Esophagus (tissue), 2 donors: ENCODE measurements around the gene NRTN. TPM values are rescaled to one million over a fixed set of nuclear protein-coding genes. Genes with fewer than 3 reads are reported as not detected.

Source experiments
- H3K27ac ChIP-seq, 2 donors: one replicate each; pipeline ENCODE4 v1.5.1; 2013; ENCODE audit warnings: low read depth in 2 of 2, mild to moderate bottlenecking in 2 of 2, inconsistent platforms in 1 of 2, low read length in 1 of 2, moderate library complexity in 1 of 2
- H3K27me3 ChIP-seq, 2 donors: one replicate each; pipeline ENCODE4 v1.6.1; 2013; ENCODE audit warnings: low read length in 2 of 2, control low read depth in 1 of 2, mild to moderate bottlenecking in 1 of 2; ENCODE audit not compliant: insufficient read depth in 2 of 2, control insufficient read depth in 1 of 2
- H3K36me3 ChIP-seq, 2 donors: one replicate each; pipeline ENCODE4 v1.6.1; 2013; ENCODE audit warnings: low read length in 1 of 2; ENCODE audit not compliant: control insufficient read depth in 2 of 2, insufficient read depth in 2 of 2
- H3K4me1 ChIP-seq, 2 donors: one replicate each; pipeline ENCODE4 v1.6.1; 2013; ENCODE audit warnings: low read length in 1 of 2; ENCODE audit not compliant: control insufficient read depth in 2 of 2, insufficient read depth in 2 of 2
- H3K4me3 ChIP-seq, 2 donors: one replicate each; pipeline ENCODE4 v1.5.1; 2013; ENCODE audit warnings: low read length in 2 of 2, mild to moderate bottlenecking in 2 of 2, low read depth in 1 of 2, moderate library complexity in 1 of 2
- H3K9me3 ChIP-seq, 2 donors: one replicate each; pipeline ENCODE4 v1.6.1; 2013; ENCODE audit warnings: mild to moderate bottlenecking in 2 of 2, low read depth in 1 of 2, low read length in 1 of 2, moderate library complexity in 1 of 2; ENCODE audit not compliant: control insufficient read depth in 2 of 2, insufficient read depth in 1 of 2
- WGBS, 2 donors: extraction: QIAGEN DNeasy Blood & Tissue Kit; methylation state at CpG; one replicate each; pipeline ENCODE4 v1.1.7; 2013; 5-methylcytosine and 5-hydroxymethylcytosine counted together
- polyA plus RNA-seq, 2 donors: library from polyadenylated mRNA; stranded (reverse); fragments of 200-250 nt; gene quantifications; one replicate each; pipeline ENCODE4 v1.2.3, GENCODE V29; 2013
- donor health status: healthy with polysubstance abuse.
- donor health status: Bipolar disorder and iron deficiency.

NRTN gene
- polyA plus RNA-seq, 2 donors, result 2.2 to 2.8 TPM

DNA sequence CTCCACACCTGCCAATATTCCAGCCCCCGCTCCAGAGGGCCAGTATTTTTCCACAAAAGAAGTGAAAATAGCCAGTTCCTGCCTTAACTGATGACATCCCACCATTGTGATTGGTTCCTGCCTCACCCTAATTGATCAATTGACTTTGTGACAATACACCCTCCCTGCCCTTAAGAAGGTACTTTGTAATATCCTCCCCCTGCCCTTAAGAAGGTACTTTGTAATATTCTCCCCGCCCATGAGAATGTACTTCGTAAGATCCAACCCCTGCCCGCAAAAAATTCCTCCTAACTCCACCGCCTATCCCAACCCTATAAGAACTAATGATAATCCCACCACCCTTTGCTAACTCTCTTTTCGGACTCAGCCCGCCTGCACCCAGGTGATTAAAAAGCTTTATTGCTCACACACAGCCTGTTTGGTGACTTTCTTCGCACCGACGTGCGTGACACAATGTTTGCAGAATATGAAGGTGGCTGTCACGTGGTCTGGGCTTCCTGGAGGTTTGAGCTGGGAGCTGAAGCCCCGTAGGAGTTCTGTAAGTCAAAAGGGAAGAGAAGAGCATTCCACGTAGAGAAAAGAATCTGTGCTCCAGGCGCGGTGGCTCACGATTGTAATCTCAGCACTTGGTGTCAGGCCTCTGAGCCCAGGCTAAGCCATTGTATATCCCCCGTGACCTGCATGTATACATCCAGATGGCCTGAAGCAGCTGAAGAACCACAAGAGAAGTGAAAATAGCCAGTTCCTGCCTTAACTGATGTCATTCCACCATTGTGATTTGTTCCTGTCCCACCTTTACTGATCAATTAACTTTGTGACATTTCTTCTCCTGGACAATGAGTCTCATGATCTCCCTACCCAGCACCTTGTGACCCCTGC, 52.6 kb downstream of the NRTN start:
- Histone ChIP-seq H3K9me3 (no peaks in the 10 kb centered on the region), H3K4me3 (no peak overlapping the region), H3K27ac (peak overlapping the region; percentile 65 to 71), H3K27me3 (no peaks in the 10 kb centered on the region), H3K36me3 (no peaks in the 10 kb centered on the region), H3K4me1 (no peaks in the 10 kb centered on the region)
- WGBS, 2 donors, result 74 to 77% methylated on average over 18 of the region's 18 CpGs

GRCh38 chr19:5863030-5863665, 58.3 kb downstream of the NRTN start:
- Histone ChIP-seq H3K36me3 (no peaks in the 10 kb centered on the region), H3K27ac (no peak overlapping the region), H3K27me3 (no peaks in the 10 kb centered on the region), H3K4me3 (no peak overlapping the region), H3K4me1 (peaks cover 0 to 2% of the 10 kb centered on the region in 2 donors), H3K9me3 (no peaks in the 10 kb centered on the region)
- 64% methylated on average over 11 of the region's 11 CpGs for WGBS, 2 donors

GRCh38 chr19:5864013-5864720, 59.3 kb downstream of the NRTN start:
- H3K27ac ChIP-seq, result no peak overlapping the region
- no peaks in the 10 kb centered on the region for H3K27me3 ChIP-seq
- 84 to 85% methylated on average over 9 of the region's 9 CpGs for WGBS, 2 donors
- H3K4me3 ChIP-seq, result no peak overlapping the region
- peaks cover 0 to 2% of the 10 kb centered on the region in 2 donors for H3K4me1 ChIP-seq
- no peaks in the 10 kb centered on the region for H3K36me3 ChIP-seq
- H3K9me3 ChIP-seq, result no peaks in the 10 kb centered on the region

DNA sequence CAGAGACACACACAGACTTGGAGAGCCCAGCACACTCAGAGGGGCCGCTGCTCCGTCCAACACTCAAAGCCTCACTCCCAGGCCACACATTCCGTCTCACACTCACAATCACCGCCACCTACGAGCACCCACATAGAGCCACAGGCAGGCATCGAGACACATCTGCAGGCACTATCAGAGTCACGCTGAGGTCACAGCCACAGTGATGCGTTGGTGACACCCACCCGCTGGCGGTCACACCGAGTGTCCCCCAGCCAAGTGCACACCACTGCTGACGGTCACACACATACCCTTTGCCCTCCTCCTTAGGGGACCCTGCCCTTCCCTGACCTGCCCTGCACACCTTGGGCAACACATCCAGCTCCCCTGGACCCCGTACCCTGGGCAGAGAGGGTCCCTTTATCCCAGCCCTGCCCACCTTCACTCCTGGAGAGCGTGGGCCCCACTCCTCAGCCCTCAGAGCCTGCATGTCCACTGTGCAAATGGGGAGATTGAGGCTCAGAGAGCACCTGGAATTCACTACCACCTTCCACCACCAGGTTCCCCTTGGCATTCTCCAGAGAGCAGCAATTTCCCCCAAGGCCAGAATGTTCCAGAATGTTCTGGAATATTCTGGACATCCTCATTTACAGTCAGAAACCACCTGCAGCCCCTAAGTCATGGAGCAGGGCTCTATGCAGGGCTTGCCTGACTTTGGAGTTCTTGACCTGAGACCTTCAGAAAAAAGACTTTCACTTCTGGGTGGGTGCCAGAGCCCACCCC, 60.0 kb downstream of the NRTN start:
- WGBS, 2 donors, result 84 to 85% methylated on average over 14 of the region's 14 CpGs
- Histone ChIP-seq H3K27me3 (no peaks in the 10 kb centered on the region), H3K27ac (no peak overlapping the region)

DNA sequence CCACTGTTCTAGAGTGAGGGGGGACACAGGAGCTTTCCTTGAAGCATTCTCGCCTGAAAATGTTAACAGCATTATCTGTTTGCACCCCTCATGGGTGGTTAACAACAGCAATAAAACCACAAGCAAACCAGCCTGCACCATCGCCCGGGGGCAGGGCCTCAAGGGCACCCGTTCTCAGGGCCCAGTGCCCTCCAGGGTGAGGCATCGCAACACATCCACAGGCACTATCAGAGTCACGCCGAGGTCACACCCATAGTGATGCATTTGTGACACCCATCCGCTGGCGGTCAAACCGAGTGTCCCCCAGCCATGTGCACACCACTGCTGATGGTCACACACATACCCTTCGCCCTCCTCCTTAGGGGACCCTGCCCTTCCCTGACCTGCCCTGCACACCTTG, 60.9 kb downstream of the NRTN start:
- Histone ChIP-seq H3K36me3 (no peaks in the 10 kb centered on the region), H3K4me1 (peaks cover 0 to 2% of the 10 kb centered on the region in 2 donors), H3K27me3 (no peaks in the 10 kb centered on the region), H3K4me3 (no peak overlapping the region), H3K27ac (no peak overlapping the region), H3K9me3 (no peaks in the 10 kb centered on the region)
- 84 to 85% methylated on average over 11 of the region's 11 CpGs for WGBS, 2 donors

More for the DNA sequence above, 60.0 kb downstream of the NRTN start:
- no peaks in the 10 kb centered on the region for H3K9me3 ChIP-seq
- H3K4me1 ChIP-seq, result peaks cover 0 to 2% of the 10 kb centered on the region in 2 donors
- no peaks in the 10 kb centered on the region for H3K36me3 ChIP-seq
- H3K4me3 ChIP-seq, result no peak overlapping the region

DNA sequence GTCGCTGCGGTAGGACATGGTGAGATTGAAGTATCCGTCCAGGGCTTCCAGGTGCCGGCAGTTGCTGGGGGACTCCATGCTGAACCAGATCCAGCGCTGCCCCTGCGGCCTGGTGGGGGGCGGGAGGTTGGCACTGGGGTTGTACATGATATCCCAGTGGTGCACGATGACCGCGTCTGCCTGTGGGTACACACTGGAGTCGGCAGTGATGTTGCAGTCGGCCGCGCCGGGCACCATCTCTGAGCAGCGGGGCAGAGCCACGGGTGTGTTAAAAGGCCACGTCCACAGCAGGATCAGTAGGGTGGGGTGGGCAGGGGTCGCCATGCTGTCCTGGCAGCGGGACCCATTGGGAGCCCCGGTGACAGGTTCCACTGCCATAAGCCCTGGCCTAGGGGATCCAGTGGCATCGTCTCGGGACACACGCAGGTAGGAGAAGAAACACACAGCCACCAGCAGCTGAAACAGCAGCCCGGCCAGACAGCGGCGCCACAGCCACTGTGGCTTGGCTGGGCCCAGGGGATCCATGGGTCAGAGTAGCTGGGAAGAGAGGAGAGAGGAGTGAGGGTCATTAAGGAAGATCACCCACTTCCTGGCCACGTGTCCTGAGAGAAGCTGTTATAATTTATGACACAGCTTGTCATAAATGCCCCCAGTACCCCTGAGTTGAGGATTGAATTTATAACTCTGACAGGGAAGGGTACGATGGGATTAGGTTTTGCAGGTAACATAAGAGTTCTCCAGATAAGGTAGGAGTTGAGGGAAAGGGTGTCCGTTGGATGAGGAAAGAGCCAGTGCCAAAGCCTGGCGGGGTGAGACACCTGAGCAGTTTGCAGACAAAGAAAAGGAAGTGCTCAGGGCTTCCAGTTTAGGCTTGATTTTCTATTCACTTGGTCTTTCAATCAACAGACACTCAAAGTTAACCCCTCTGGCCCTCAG, 62.6 kb downstream of the NRTN start:
- no peaks in the 10 kb centered on the region for H3K27me3 ChIP-seq
- WGBS, 2 donors, result 85 to 88% methylated on average over 31 of the region's 31 CpGs
- no peak overlapping the region for H3K4me3 ChIP-seq
- H3K27ac ChIP-seq, result no peak overlapping the region
- no peaks in the 10 kb centered on the region for H3K9me3 ChIP-seq
- no peaks in the 10 kb centered on the region for H3K36me3 ChIP-seq
- peaks cover 0 to 2% of the 10 kb centered on the region in 2 donors for H3K4me1 ChIP-seq

GRCh38 chr19:5870986-5871394, 66.1 kb downstream of the NRTN start:
- H3K4me3 ChIP-seq, result no peak overlapping the region
- H3K36me3 ChIP-seq, result no peaks in the 10 kb centered on the region
- H3K4me1 ChIP-seq, result no peaks in the 10 kb centered on the region
- WGBS, 2 donors, result 80 to 82% methylated on average over 12 of the region's 12 CpGs
- no peaks in the 10 kb centered on the region for H3K27me3 ChIP-seq
- no peak overlapping the region for H3K27ac ChIP-seq
- H3K9me3 ChIP-seq, result no peaks in the 10 kb centered on the region

DNA sequence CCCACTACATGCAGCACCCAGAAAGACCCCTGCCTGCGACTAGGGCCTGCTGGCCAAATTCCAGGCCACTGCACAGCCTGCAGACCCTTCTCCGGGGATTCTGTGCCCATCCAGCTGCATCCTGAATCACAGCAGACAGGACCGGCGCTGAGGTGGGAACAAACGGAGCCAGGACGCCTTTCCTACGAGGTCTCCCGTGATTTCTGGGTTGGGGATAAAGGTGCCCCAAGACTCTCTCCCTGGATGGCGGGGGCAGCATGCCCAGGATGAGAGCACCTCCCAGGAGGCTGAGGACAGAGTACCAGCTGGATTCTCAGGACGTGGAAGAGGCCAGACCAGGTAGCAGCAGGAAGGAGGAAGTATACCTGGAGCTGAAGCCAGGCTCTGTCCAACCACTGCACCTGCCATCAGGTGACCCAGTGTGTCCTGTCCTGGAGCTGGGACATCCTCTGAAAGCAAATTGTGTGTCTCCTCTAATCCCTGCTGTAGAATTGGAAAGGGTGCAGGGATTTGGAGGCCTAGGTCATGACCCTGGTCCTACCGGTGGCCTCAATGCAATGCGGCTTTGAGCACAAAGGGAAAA, 68.8 kb downstream of the NRTN start:
- Histone ChIP-seq H3K27me3 (no peaks in the 10 kb centered on the region), H3K4me3 (no peak overlapping the region), H3K4me1 (no peaks in the 10 kb centered on the region), H3K36me3 (no peaks in the 10 kb centered on the region), H3K27ac (peak overlapping the region in 1 of 2 donors; percentile 47), H3K9me3 (no peaks in the 10 kb centered on the region)
- 89% methylated on average over 12 of the region's 12 CpGs for WGBS, 2 donors
